Activated naive CD4-positive, alpha-beta T cell treated with Interleukin-2 at 50 U/mL for 16 hours (primary cell): Measurements from ENCODE around the gene SOX3.

Experiments used
- DNase-seq: peaks from one replicate; pipeline ENCODE4 v3.0.0-alpha.2; 2020

The SOX3 gene

DNA sequence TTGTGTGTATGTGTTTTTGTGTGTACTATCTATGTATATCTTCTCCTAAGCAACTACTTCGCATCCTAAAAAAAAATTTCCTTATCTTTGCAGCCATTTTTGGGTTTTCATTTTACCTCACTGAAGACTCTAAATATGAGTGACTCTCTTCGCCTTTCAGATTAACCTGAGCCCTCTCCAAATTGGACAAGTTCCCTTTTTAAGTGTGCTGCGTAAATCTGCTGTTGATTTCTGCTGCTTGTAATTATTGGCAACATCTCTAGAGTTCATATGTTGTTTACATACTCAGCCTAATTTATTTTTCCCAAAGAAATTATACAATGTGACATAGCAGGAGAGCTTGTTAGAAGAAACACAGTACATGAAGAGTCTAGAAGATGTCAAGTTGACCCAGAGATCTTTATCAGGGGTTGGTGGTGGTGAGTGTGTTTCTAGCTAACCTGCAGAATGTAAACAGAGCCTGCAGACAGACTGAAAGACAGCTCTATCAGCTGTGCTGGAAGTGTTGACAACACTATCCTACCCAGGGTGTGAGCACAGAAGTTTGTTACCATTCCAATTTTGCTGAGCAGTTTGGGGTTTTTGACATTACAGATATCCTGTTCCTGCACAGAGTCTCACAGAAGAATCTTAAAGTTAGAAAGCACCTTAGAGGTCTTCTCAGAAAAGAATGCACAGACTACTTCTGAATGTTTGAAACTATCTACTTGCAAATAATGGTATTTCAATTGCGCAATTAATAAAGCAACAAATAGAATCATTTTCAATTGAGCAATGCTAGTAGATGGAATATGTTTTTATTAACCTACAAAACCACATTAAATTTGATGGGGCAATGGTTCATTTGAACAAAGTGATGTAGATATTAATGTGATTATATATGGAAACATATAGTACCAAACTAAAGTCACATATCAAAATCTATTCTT lies 12.5 kb downstream of the SOX3 start:
- no peak for DNase-seq

DNA sequence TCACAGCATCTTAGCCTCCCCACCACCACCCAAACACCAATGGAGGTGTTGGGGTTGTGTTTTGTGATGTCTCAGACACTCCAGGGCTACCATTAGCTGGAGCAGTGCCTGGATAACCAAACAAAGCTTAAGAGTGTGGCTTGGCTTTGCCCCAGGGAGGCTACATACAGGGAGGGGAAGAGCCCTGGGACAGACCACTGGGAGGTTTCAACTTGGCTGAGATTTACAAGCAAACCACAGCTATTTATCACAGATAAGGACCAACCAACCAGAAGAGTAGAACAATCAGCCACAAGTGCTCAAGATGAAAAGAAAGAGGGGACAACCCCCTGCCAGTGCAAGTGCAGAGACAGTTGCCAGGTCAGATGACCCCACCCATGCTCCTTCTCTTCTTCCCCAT lies 24.1 kb downstream of the SOX3 start:
- no peak for DNase-seq

DNA sequence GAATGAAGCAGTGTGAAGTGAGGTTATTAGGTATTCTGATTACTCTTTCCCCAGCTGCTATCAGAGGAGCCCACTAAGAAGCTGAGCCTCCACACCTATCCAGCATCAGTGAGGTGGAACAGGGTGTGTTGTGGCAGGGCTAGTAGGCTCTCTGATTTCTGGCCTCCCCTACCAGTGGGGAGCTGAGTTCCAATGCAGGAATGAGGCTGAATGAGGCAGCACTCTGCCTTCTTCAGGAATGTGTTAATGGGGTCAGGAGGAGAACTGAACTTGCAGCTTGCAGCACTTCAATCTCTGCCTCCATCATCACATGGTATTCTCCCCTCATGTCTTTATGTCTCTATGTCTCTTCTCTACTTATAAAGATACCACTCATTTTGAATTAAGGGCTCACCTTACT lies 26.9 kb downstream of the SOX3 start:
- DNase-seq, result no peak

DNA sequence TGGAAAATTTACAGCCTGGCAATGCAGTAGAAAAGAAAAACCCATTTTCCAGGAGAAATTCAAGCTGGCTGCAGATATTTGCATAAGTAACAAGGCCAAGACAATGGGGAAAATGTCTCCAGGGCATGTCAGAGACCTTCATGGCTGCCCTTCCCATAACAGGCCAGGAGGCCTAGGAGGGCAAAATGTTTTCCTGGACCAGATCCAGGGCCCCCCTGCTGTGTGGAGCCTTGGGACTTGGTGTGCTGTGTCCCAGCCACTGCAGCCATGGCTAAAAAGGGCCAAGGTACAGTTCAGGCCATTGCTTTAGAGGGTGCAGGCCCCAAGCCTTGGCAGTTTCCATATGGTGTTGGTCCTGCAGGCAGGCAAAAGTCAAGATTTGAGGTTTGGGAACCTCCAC lies 29.8 kb downstream of the SOX3 start:
- no peak for DNase-seq

GRCh38 chrX:140467211-140467610 lies 37.7 kb downstream of the SOX3 start:
- DNase-seq, result no peak
